Right lobe of liver (tissue), 4 donors: ENCODE measurements around the gene TMEM214.

ENCODE experiments used
- CTCF ChIP-seq, 4 donors: fragments of 200-600 bp in 3 of 4; fragments of 450-650 bp in 1 of 4; IDR thresholded peaks; one replicate each; pipeline versions ENCODE4 v1.5.1 to v1.8.0; 2016 to 2022; ENCODE audit warnings: antibody characterized with exemption in 4 of 4, mild to moderate bottlenecking in 2 of 4
- POLR2A ChIP-seq: fragments of 450-650 bp; IDR thresholded peaks from one replicate; pipeline ENCODE4 v1.6.1; 2017; ENCODE audit warnings: antibody characterized with exemption, mild to moderate bottlenecking
- donor health status: DM: no; HTN: no; CAD: no.
- donor health status: DM: no; HTN: no; CAD: no.
- donor health status: DM: no; HTN: yes; CAD: no.

DNA sequence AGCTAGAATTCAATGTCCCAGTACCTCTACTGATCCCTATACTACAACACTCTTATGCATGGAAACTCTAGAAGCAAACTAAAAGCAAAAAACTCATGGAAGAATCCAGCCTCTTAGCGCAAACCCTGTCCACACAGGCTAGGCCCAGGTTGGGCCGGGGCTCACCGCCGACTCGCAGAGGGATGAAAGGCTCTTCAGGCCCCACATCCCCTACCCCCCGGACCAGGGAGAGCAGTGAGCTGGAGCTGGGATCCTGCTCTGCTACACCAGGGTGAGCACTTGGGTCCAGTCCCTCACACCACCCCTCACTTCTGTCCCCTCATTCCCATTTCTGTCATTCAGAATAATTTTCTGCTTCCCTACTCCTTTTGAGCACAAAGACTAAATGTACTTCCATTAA, 36.7 kb downstream of the TMEM214 start:
- TF ChIP-seq CTCF (IDR thresholded peaks at IDR 0.05) (no peak), POLR2A (no peak)
